Measurements from ENCODE around the gene SLU7. TPM values are rescaled to one million over a fixed set of nuclear protein-coding genes. Genes with fewer than 3 reads are reported as not detected.

SLU7 gene
- total and polyA plus RNA-seq, 9 of the 15 experiments (the other 6 are each of a cell fraction or from before 2014, with no cell fraction given) = 42.1 to 65.7 (median 54.8) TPM

GRCh38 chr5:160356550-160357347 lies 62.1 kb downstream of the SLU7 start:
- CTCF ChIA-PET (ENCODE audit: low intra/inter-chr PET ratio) = no interaction called here
- no peak overlapping the region for H3K27ac ChIP-seq (ENCODE audit: extremely low read depth, low read depth, low read length)
- no peaks in the 10 kb centered on the region for H3K9me3 ChIP-seq (replicated peaks; ENCODE audit: control insufficient read depth, insufficient read depth, low read depth, low read length)
- DNase-seq (ENCODE audit: extremely low read depth in 1 of 4, low spot score in 3 of 4) = no peak
- no peak overlapping the region for H3K4me2 ChIP-seq (ENCODE audit: insufficient read depth, low read length)
- no peaks in the 10 kb centered on the region for H3K36me3 ChIP-seq (ENCODE audit: control insufficient read depth, insufficient read depth, low read length)
- FAIRE-seq = no peak
- intact Hi-C loops (cut with micrococcal nuclease) = no loop called here
- POLR2A ChIA-PET = interaction anchor here (0.6 kb wide), 1 partner anchor 46 kb away, joined by 4 read pairs; no protein-coding TSS in a partner anchor
- no peak overlapping the region for H3K4me3 ChIP-seq
- BruUV-seq (replicated peaks) = no TSS peak
- no peaks in the 10 kb centered on the region; a peak in 1 of 5 replicates for H3K4me1 ChIP-seq (replicated peaks in 1 of 2; ENCODE audit: control insufficient read depth in 2 of 2, insufficient read depth in 2 of 2, low read length in 2 of 2)
- ATAC-seq = no peak
- no peak overlapping the region for H2AFZ ChIP-seq (ENCODE audit: low read depth, low read length)
- H3K9me1 ChIP-seq (ENCODE audit: control insufficient read depth, insufficient read depth, low read length) = no peaks in the 10 kb centered on the region
- H3K79me2 ChIP-seq (ENCODE audit: control insufficient read depth, insufficient read depth, low read length) = no peaks in the 10 kb centered on the region
- peaks cover 0 to 49% of the 10 kb centered on the region in 2 experiments; a peak in 4 of 5 replicates for H3K27me3 ChIP-seq (ENCODE audit: control insufficient read depth in 2 of 2, insufficient read depth in 2 of 2, low read length in 2 of 2)
- no peak overlapping the region for H3K9ac ChIP-seq (ENCODE audit: insufficient read depth in 1 of 2, low read depth in 2 of 2, low read length in 2 of 2)
- TF ChIP-seq ZBTB2 (IDR thresholded peaks at IDR 0.05) = no peak
- no peak for TF ChIP-seq SMC3 (conservative IDR thresholded peaks at IDR 0.05; ENCODE audit: insufficient read depth, low read depth, low read length)
- in situ Hi-C loops (cut with MboI) = no loop called here
- H4K20me1 ChIP-seq (replicated peaks; ENCODE audit: control insufficient read depth, insufficient read depth, low read length) = no peaks in the 10 kb centered on the region; the same call in 1 of the 2 replicates
- WGBS (ENCODE audit: insufficient coverage, low coverage, missing lambda C conversion rate) = 5% methylated on average over 6 of the region's 7 CpGs

- Histone ChIP-seq H3K4me1 (replicated peaks in 1 of 2; ENCODE audit: control insufficient read depth in 2 of 2, insufficient read depth in 2 of 2, low read length in 2 of 2) (no peaks in the 10 kb centered on the region; a peak in 1 of 5 replicates), H4K20me1 (replicated peaks; ENCODE audit: control insufficient read depth, insufficient read depth, low read length) (no peaks in the 10 kb centered on the region; the same call in 1 of the 2 replicates), H3K79me2 (ENCODE audit: control insufficient read depth, insufficient read depth, low read length) (no peaks in the 10 kb centered on the region), H3K36me3 (ENCODE audit: control insufficient read depth, insufficient read depth, low read length) (no peaks in the 10 kb centered on the region), H2AFZ (ENCODE audit: low read depth, low read length) (no peak overlapping the region), H3K9ac (ENCODE audit: insufficient read depth in 1 of 2, low read depth in 2 of 2, low read length in 2 of 2) (no peak overlapping the region), H3K4me3 (no peak overlapping the region), H3K9me1 (ENCODE audit: control insufficient read depth, insufficient read depth, low read length) (no peaks in the 10 kb centered on the region), H3K27me3 (ENCODE audit: control insufficient read depth in 2 of 2, insufficient read depth in 2 of 2, low read length in 2 of 2) (peaks cover 0 to 49% of the 10 kb centered on the region in 2 experiments; a peak in 4 of 5 replicates), H3K4me2 (ENCODE audit: insufficient read depth, low read length) (no peak overlapping the region), H3K27ac (ENCODE audit: extremely low read depth, low read depth, low read length) (no peak overlapping the region), H3K9me3 (replicated peaks; ENCODE audit: control insufficient read depth, insufficient read depth, low read depth, low read length) (no peaks in the 10 kb centered on the region)
- no TSS peak for BruUV-seq (replicated peaks)
- WGBS (ENCODE audit: insufficient coverage, low coverage, missing lambda C conversion rate) = 7% methylated on average over 11 of the region's 14 CpGs
- intact Hi-C loops (cut with micrococcal nuclease) (no loop called here), in situ Hi-C loops (cut with MboI) (no loop called here)
- DNase-seq (ENCODE audit: extremely low read depth in 1 of 4, low spot score in 3 of 4) = no peak
- FAIRE-seq = no peak
- no peak for ATAC-seq
- CTCF ChIA-PET (ENCODE audit: low intra/inter-chr PET ratio) = no interaction called here
- POLR2A ChIA-PET = no interaction called here
- TF ChIP-seq SMARCE1 (IDR thresholded peaks at IDR 0.05) (no peak), ZNF24 (IDR thresholded peaks at IDR 0.05) (no peak), RBM17 (IDR thresholded peaks at IDR 0.05; ENCODE audit: borderline replicate concordance, low read depth, low read length) (no peak), CAMTA2 (CRISPR knock-in tag; conservative IDR thresholded peaks at IDR 0.05) (no peak), ZNF311 (CRISPR knock-in tag; IDR thresholded peaks at IDR 0.05) (no peak), NFIX (CRISPR knock-in tag; IDR thresholded peaks at IDR 0.05; ENCODE audit: low read depth) (no peak), TEAD2 (tag; IDR thresholded peaks at IDR 0.05) (no peak), HDAC3 (IDR thresholded peaks at IDR 0.05; ENCODE audit: borderline replicate concordance, partially characterized antibody) (no peak)
Observed at GRCh38 chr5:160354666-160355065, 64.2 kb downstream of the SLU7 start.
